Mesodermal cell (in vitro differentiated cells): ENCODE measurements around the gene DHX40.

Experiments
- H3K27ac ChIP-seq: 2 replicates; pipeline ENCODE4 v1.7.0; 2013; ENCODE audit warnings: mild to moderate bottlenecking, low read depth, low read length, moderate library complexity; ENCODE audit not compliant: severe bottlenecking
- H3K36me3 ChIP-seq: 2 replicates; pipeline ENCODE4 v1.7.1; 2013; ENCODE audit warnings: mild to moderate bottlenecking, low read length, moderate library complexity; ENCODE audit not compliant: control insufficient read depth, insufficient read depth
- H3K4me1 ChIP-seq: one replicate; pipeline ENCODE4 v1.7.1; 2013; ENCODE audit warnings: mild to moderate bottlenecking, low read length; ENCODE audit not compliant: insufficient read depth, control insufficient read depth, poor library complexity, severe bottlenecking
- H3K4me3 ChIP-seq: 2 replicates; pipeline ENCODE4 v1.7.0; 2013; ENCODE audit warnings: low read length, control low read depth, mild to moderate bottlenecking; ENCODE audit not compliant: insufficient read depth, poor library complexity, severe bottlenecking; ENCODE audit errors: extremely low read depth
- H3K9me3 ChIP-seq: 2 replicates; pipeline ENCODE4 v1.7.1; 2013; ENCODE audit warnings: mild to moderate bottlenecking, low read length, moderate library complexity; ENCODE audit not compliant: control insufficient read depth
- WGBS, 2 experiments: methylation state at CpG; one replicate each; pipeline ENCODE4 v1.1.5; 2013; ENCODE audit warnings: missing lambda C conversion rate in 2 of 2; ENCODE audit not compliant: insufficient coverage in 2 of 2; 5-methylcytosine and 5-hydroxymethylcytosine counted together

The DHX40 gene

DNA sequence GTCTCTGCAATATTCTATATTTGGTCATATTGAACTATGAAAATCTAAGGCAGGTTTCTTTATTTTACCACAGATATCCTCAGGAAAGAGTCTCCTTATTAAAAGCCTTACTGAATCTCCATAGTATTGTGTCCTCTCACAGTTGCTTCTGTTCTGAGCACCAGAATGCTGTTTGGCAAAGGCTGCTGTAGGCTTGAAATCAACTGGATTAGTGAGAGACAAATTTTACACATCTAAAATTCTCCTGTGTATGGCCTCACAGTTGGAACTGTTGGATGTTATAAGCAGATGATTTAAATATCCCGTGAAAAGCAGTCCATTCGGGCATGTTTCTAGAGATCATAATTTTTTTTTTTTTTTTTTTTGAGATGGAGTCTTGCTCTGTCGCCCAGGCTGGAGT, 63.8 kb downstream of the DHX40 start:
- H3K9me3 ChIP-seq: no peaks in the 10 kb centered on the region
- H3K4me1 ChIP-seq: peaks cover 9% of the 10 kb centered on the region
- 100% methylated on average over 2 of the region's 3 CpGs; no CpG with 5 or more reads in 1 of the 2 experiments for WGBS, 2 experiments
- H3K27ac ChIP-seq: no peak overlapping the region
- H3K4me3 ChIP-seq: no peak overlapping the region
- peaks cover 66% of the 10 kb centered on the region for H3K36me3 ChIP-seq

GRCh38 chr17:59631276-59631675, 65.9 kb downstream of the DHX40 start:
- Histone ChIP-seq H3K27ac (no peak overlapping the region), H3K9me3 (no peaks in the 10 kb centered on the region), H3K4me1 (peaks cover 13% of the 10 kb centered on the region), H3K36me3 (peaks cover 57% of the 10 kb centered on the region), H3K4me3 (no peak overlapping the region)
- 100% methylated on average over 1 of the region's 1 CpG; no CpG with 5 or more reads in 1 of the 2 experiments for WGBS, 2 experiments

GRCh38 chr17:59632398-59632797, 67.0 kb downstream of the DHX40 start:
- no peak overlapping the region for H3K4me3 ChIP-seq
- no peak overlapping the region for H3K27ac ChIP-seq
- peaks cover 57% of the 10 kb centered on the region for H3K36me3 ChIP-seq
- H3K9me3 ChIP-seq: no peaks in the 10 kb centered on the region
- 96% methylated on average over 5 of the region's 6 CpGs; no CpG with 5 or more reads in 1 of the 2 experiments for WGBS, 2 experiments
- H3K4me1 ChIP-seq: peaks cover 13% of the 10 kb centered on the region

DNA sequence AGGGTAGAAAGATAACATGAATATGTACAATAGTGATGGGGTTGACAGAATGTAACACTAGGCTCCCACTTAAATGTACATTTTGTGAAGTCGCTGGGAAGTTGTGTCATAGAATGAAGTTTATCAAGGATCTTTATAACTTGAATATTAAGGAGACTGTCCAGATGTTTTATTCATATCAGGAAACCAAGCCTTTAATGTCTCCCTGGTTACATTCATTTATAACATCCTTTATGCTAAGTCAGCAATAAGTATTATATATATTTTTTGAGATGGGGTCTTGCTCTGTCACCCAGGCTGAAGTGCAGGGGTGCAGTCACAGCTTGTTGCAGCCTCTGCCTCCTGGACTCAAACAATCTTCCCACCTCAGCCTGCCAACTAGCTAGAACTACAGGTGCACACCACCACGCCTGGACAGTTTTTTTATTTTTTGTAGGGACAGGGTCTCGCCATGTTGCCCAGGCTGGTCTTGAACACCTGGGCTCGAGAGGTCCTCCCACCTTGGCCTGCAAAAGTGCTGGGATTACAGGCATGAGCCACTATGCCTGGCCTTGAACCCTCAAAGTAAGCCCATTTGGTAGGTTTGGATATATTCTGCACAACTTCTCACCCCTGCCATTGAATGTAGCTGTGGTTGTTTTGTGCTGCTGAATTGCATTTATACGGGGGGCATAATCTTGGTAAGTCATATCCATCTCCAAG, 68.4 kb downstream of the DHX40 start:
- no peaks in the 10 kb centered on the region for H3K9me3 ChIP-seq
- no peak overlapping the region for H3K27ac ChIP-seq
- no peak overlapping the region for H3K4me3 ChIP-seq
- peaks cover 56% of the 10 kb centered on the region for H3K36me3 ChIP-seq
- H3K4me1 ChIP-seq: peaks cover 13% of the 10 kb centered on the region
- WGBS, 2 experiments: 100% methylated on average over 2 to 3 of the region's 5 CpGs

DNA sequence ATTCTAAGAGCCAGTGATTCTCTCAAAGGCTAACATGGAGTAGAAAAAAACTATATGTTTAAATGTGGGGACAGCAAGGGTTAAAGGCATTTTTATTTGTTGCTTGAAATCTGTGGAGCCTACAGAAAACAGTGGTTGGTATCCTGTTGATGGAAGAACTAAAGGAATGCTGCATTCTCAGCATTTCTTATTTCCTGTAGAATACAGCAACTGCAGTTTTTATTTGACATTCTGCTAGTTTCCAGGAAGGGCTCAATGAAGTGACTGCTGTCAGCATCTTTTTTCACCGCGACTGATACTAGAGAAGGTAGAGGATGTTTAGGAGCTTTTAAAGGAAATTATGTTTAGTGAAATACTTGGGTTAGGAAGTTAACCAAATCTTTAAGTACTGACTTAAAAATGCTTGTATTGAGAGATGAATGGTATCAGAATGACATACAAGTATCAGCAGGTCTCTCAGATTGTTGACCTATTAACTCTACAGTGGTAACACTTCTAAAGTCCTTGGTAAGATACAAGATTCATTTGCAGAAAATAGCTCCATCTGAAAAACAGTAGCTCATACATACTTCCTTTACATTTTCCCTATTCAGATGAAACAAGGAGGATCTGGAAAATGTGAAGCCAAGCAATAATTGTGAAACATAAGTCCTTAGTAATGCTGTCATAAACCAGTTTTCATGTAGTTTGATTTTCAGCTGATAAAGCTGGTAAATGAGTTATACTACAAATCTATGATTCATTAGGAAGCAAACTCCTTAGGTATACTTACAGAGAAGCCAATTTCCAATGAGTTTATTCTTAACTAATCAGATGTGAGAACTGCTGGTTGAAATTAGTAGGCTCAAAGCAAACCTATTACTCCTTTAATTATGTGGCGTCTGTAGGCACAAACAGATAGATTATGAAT, 69.5 kb downstream of the DHX40 start:
- peaks cover 51% of the 10 kb centered on the region for H3K36me3 ChIP-seq
- no peak overlapping the region for H3K4me3 ChIP-seq
- H3K9me3 ChIP-seq: no peaks in the 10 kb centered on the region
- H3K27ac ChIP-seq: peak overlapping the region; percentile 57
- peaks cover 13% of the 10 kb centered on the region for H3K4me1 ChIP-seq
- WGBS, 2 experiments: 74 to 100% methylated on average over 1 to 3 of the region's 3 CpGs

DNA sequence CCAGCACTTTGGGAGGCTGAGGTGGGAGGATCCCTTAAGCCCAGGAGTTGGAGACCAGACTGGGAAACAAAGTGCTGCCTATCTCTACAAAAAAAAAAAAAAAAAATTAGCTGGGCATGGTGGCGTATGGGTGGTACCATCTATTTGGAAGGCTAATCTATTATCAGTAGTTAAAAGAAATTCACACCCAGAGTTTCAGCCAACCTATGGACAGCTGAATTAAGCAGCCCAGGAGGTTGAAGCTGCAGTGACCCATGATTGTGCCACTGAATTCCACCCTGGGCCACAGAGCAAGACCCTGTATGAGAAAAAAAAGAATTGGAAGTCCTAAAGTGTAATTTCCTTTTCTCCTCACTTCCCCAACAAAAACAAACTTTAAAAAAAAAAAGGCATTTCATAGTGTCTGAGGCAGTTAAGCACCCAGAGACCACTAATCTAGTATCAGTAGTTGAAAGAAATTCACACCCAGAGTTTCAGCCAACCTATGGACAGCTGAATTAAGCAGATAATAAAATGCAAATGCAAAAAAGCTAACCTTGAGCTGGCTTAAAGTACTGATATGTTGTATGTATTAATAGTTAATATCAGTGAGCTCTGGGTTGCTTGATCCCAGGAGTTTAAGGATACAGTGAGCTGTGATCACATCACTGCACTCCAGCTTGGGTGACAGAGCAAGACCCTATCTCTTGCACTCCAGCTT, 72.4 kb downstream of the DHX40 start:
- peaks cover 13% of the 10 kb centered on the region for H3K4me1 ChIP-seq
- no peaks in the 10 kb centered on the region for H3K9me3 ChIP-seq
- WGBS, 2 experiments: no CpG with 5 or more reads among the region's 1 CpG
- H3K36me3 ChIP-seq: peaks cover 46% of the 10 kb centered on the region
- H3K4me3 ChIP-seq: no peak overlapping the region
- no peak overlapping the region for H3K27ac ChIP-seq

GRCh38 chr17:59638553-59638952, 73.1 kb downstream of the DHX40 start:
- H3K27ac ChIP-seq: no peak overlapping the region
- H3K4me1 ChIP-seq: peaks cover 10% of the 10 kb centered on the region
- WGBS, 2 experiments: 87 to 93% methylated on average over 6 to 8 of the region's 10 CpGs
- H3K36me3 ChIP-seq: peaks cover 44% of the 10 kb centered on the region
- H3K9me3 ChIP-seq: no peaks in the 10 kb centered on the region
- no peak overlapping the region for H3K4me3 ChIP-seq

GRCh38 chr17:59641799-59642484, 76.5 kb downstream of the DHX40 start:
- H3K4me3 ChIP-seq: no peak overlapping the region
- no peak overlapping the region for H3K27ac ChIP-seq
- H3K9me3 ChIP-seq: no peaks in the 10 kb centered on the region
- H3K36me3 ChIP-seq: peaks cover 56% of the 10 kb centered on the region
- 80 to 100% methylated on average over 1 of the region's 2 CpGs for WGBS, 2 experiments
- peaks cover 4% of the 10 kb centered on the region for H3K4me1 ChIP-seq

DNA sequence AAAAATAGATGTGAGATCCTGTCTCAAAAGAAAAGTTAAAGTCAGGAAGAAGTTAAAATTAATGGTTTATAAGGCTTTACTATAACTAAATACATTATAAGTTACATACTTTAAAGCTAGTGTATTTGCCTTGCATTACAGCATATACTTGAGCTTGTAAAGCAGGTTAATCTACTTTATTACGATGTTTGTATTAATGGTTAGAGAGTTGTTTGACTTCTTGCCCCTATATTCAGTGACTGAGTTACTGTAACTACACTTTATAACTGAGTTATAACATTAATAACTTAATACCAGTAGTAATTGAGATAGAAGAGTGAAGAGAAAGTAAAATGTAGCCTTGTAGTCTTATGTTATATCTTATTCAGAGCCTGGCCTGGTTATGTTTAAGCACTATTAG, 77.2 kb downstream of the DHX40 start:
- H3K4me3 ChIP-seq: no peak overlapping the region
- H3K9me3 ChIP-seq: no peaks in the 10 kb centered on the region
- H3K4me1 ChIP-seq: peaks cover 4% of the 10 kb centered on the region
- no peak overlapping the region for H3K27ac ChIP-seq
- H3K36me3 ChIP-seq: peaks cover 60% of the 10 kb centered on the region
- no CpG with 5 or more reads among the region's 1 CpG for WGBS, 2 experiments
